ENCODE data around the gene GLI3. TPM values are rescaled to one million over a fixed set of nuclear protein-coding genes. Genes with fewer than 3 reads are reported as not detected.

GLI3 gene
- total and polyA plus RNA-seq, 2 experiments from 2014 or later = 4.0 to 5.2 TPM

DNA sequence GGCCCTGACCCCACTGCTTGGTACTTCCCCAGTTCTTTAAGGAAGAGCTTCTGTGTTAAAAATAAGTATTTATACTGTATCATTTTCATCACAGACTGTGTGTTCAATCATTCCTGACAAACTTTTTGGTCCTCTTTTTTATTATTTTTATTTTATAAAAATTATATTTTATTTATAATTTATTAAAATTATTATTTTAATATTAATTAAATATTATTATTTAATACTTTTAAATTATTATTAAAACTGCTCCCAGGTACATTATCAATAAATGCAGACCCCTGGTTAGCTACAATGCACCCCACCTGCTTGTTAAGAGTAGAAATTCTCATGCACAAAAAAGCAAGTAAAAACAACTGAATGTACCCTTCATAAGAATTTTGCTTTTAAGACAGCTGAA, 172.0 kb downstream of the GLI3 start:
- Histone ChIP-seq H3K9ac (no peak overlapping the region), H3K4me2 (ENCODE audit: unreplicated experiment) (no peak overlapping the region), H3K36me3 (ENCODE audit: low read depth) (no peaks in the 10 kb centered on the region), H3K9me2 (ENCODE audit: insufficient read depth) (no peaks in the 10 kb centered on the region), H3K79me2 (ENCODE audit: insufficient read depth) (no peaks in the 10 kb centered on the region), H2AFZ (no peak overlapping the region), H3K9me3 (ENCODE audit: low read depth) (no peaks in the 10 kb centered on the region), H4K20me1 (ENCODE audit: insufficient read depth) (no peaks in the 10 kb centered on the region), H3K4me1 (ENCODE audit: insufficient read depth) (peaks cover 5% of the 10 kb centered on the region; the same call in 1 of the 2 replicates), H3K27ac (no peak overlapping the region), H3K4me3 (no peak overlapping the region), H3K27me3 (replicated peaks; ENCODE audit: insufficient read depth) (no peaks in the 10 kb centered on the region), H3F3A (ENCODE audit: insufficient read depth) (peaks cover 9% of the 10 kb centered on the region; the same call in 1 of the 2 replicates)
- DNase-seq = no peak
- TF ChIP-seq EZH2phosphoT487 (IDR thresholded peaks at IDR 0.05; ENCODE audit: insufficient read depth, low read depth) (no peak), EZH2 (IDR thresholded peaks at IDR 0.05; ENCODE audit: insufficient read depth, poor library complexity, severe bottlenecking) (no peak)
- in situ Hi-C loops (cut with MboI) = no loop called here

DNA sequence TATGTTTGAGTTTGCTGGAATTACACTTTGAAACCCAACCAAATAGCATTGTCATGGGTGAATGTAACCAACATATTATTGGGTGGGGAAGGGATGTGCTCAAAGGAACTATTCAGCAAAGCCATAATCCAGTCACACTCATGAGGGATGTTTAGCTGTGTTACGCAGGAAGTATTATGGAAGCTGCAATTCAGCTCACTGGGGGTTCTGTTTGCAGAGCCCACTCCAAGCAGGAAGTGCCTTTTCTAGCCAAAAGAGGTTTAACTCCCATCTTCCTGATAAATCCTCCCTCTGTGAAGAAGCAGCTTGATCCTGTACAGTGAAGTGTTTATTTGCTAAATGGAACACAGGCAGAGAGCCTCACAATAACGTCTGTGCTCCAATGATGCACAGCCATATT, 172.5 kb downstream of the GLI3 start:
- no peak overlapping the region for H3K9ac ChIP-seq
- H3K4me1 ChIP-seq (ENCODE audit: insufficient read depth) = peaks cover under 1% of the 10 kb centered on the region; the same call in 1 of the 2 replicates
- no peak overlapping the region for H3K27ac ChIP-seq
- no peaks in the 10 kb centered on the region for H3K36me3 ChIP-seq (ENCODE audit: low read depth)
- no peaks in the 10 kb centered on the region for H4K20me1 ChIP-seq (ENCODE audit: insufficient read depth)
- H3K79me2 ChIP-seq (ENCODE audit: insufficient read depth) = no peaks in the 10 kb centered on the region
- DNase-seq = no peak
- no peak overlapping the region for H3K4me2 ChIP-seq (ENCODE audit: unreplicated experiment)
- no peaks in the 10 kb centered on the region for H3K9me3 ChIP-seq (ENCODE audit: low read depth)
- H3K9me2 ChIP-seq (ENCODE audit: insufficient read depth) = no peaks in the 10 kb centered on the region
- in situ Hi-C loops (cut with MboI) = no loop called here
- H2AFZ ChIP-seq = no peak overlapping the region
- TF ChIP-seq EZH2phosphoT487 (IDR thresholded peaks at IDR 0.05; ENCODE audit: insufficient read depth, low read depth) (no peak), EZH2 (IDR thresholded peaks at IDR 0.05; ENCODE audit: insufficient read depth, poor library complexity, severe bottlenecking) (no peak)
- H3K4me3 ChIP-seq = no peak overlapping the region
- no peaks in the 10 kb centered on the region for H3K27me3 ChIP-seq (replicated peaks; ENCODE audit: insufficient read depth)
- WGBS, 2 experiments (ENCODE audit: low coverage in 1 of 2, low lambda C conversion rate in 2 of 2, missing lambda C conversion rate in 2 of 2) = 87 to 98% methylated on average over 2 of the region's 2 CpGs
- H3F3A ChIP-seq (ENCODE audit: insufficient read depth) = peaks cover 4% of the 10 kb centered on the region; the same call in 1 of the 2 replicates

DNA sequence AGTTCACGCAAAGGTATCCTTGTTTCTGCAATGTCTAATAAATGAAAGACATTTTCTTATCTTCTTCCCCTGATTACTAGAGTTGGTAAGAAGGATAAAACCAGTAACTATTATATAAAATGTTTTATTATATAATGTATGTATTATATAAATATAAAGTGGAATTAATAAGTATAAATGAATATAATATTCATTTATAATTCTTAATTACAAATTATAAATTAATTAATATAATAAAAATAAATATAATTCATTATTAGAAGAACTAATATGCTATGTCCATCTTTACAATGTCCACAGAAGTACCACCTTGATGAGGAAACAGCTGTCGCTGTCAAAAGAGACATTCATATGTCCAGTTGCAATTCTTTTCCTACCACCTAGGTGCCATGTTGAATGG, 177.7 kb downstream of the GLI3 start:
- Histone ChIP-seq H2AFZ (no peak overlapping the region), H3K4me1 (ENCODE audit: insufficient read depth) (no peaks in the 10 kb centered on the region), H3K4me2 (ENCODE audit: unreplicated experiment) (no peak overlapping the region), H3K9me3 (ENCODE audit: low read depth) (no peaks in the 10 kb centered on the region), H3K9ac (no peak overlapping the region), H4K20me1 (ENCODE audit: insufficient read depth) (no peaks in the 10 kb centered on the region), H3K27ac (no peak overlapping the region), H3K4me3 (no peak overlapping the region), H3K79me2 (ENCODE audit: insufficient read depth) (no peaks in the 10 kb centered on the region), H3K36me3 (ENCODE audit: low read depth) (no peaks in the 10 kb centered on the region), H3K27me3 (replicated peaks; ENCODE audit: insufficient read depth) (no peaks in the 10 kb centered on the region), H3F3A (ENCODE audit: insufficient read depth) (no peaks in the 10 kb centered on the region), H3K9me2 (ENCODE audit: insufficient read depth) (no peaks in the 10 kb centered on the region)
- in situ Hi-C loops (cut with MboI) = no loop called here
- no peak for DNase-seq
- TF ChIP-seq EZH2 (IDR thresholded peaks at IDR 0.05; ENCODE audit: insufficient read depth, poor library complexity, severe bottlenecking) (no peak), EZH2phosphoT487 (IDR thresholded peaks at IDR 0.05; ENCODE audit: insufficient read depth, low read depth) (no peak)
- WGBS, 2 experiments (ENCODE audit: low coverage in 1 of 2, low lambda C conversion rate in 2 of 2, missing lambda C conversion rate in 2 of 2) = 78 to 80% methylated on average over 2 of the region's 2 CpGs

DNA sequence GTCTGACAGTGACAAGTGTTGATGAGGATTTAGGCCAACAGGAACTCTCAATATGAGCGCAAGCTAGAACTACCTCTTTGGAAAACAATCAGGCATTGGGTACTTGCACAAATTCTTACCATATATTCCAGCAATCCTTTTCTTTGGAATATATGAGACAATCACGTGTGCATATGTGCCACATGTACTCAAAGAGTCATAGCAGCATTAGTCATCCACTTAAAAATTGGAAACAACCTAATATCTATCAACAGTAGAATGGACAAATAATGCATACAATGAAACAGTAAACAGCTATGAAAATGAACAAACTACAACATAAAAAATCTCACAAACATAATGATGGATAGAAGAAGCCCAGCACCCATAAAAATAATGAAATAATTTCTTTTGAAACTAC, 179.7 kb downstream of the GLI3 start:
- no peaks in the 10 kb centered on the region for H3K9me2 ChIP-seq (ENCODE audit: insufficient read depth)
- H3K27me3 ChIP-seq (replicated peaks; ENCODE audit: insufficient read depth) = no peaks in the 10 kb centered on the region
- no peak overlapping the region for H3K4me3 ChIP-seq
- H3K9me3 ChIP-seq (ENCODE audit: low read depth) = no peaks in the 10 kb centered on the region
- DNase-seq = peak; percentile 31
- no peak overlapping the region for H3K9ac ChIP-seq
- no peaks in the 10 kb centered on the region for H3K79me2 ChIP-seq (ENCODE audit: insufficient read depth)
- H3K27ac ChIP-seq = no peak overlapping the region
- no peaks in the 10 kb centered on the region for H3K36me3 ChIP-seq (ENCODE audit: low read depth)
- WGBS, 2 experiments (ENCODE audit: low coverage in 1 of 2, low lambda C conversion rate in 2 of 2, missing lambda C conversion rate in 2 of 2) = 77 to 78% methylated on average over 2 of the region's 2 CpGs
- TF ChIP-seq EZH2 (IDR thresholded peaks at IDR 0.05; ENCODE audit: insufficient read depth, poor library complexity, severe bottlenecking) (no peak), EZH2phosphoT487 (IDR thresholded peaks at IDR 0.05; ENCODE audit: insufficient read depth, low read depth) (no peak)
- in situ Hi-C loops (cut with MboI) = no loop called here
- H3K4me2 ChIP-seq (ENCODE audit: unreplicated experiment) = no peak overlapping the region
- no peaks in the 10 kb centered on the region for H3K4me1 ChIP-seq (ENCODE audit: insufficient read depth)
- no peaks in the 10 kb centered on the region for H4K20me1 ChIP-seq (ENCODE audit: insufficient read depth)
- H3F3A ChIP-seq (ENCODE audit: insufficient read depth) = no peaks in the 10 kb centered on the region
- no peak overlapping the region for H2AFZ ChIP-seq

DNA sequence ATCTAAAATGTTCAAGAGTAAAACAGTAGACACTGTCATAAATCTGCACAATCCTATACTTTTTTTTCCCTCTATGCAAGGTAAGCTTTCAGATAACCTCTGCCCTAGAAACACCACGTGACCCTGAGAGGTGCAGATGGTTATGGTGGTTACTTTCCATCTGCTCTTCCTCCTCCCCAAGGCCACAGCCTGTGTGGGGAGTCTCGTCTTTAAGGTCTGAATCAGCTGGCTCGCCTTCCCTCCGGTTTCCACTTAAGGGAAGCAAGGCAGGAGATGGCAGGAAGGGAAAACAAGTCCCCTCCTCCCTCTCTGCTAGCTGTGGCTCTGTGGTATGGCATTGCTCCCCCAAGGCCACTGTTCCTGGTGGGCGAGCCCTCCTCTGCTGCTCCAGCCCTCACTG, 181.8 kb downstream of the GLI3 start:
- H3F3A ChIP-seq (ENCODE audit: insufficient read depth) = no peaks in the 10 kb centered on the region
- 94 to 99% methylated on average over 5 of the region's 5 CpGs for WGBS, 2 experiments (ENCODE audit: low coverage in 1 of 2, low lambda C conversion rate in 2 of 2, missing lambda C conversion rate in 2 of 2)
- in situ Hi-C loops (cut with MboI) = no loop called here

More for the DNA sequence above, 181.8 kb downstream of the GLI3 start:
- Histone ChIP-seq H4K20me1 (ENCODE audit: insufficient read depth) (no peaks in the 10 kb centered on the region), H3K27me3 (replicated peaks; ENCODE audit: insufficient read depth) (no peaks in the 10 kb centered on the region), H3K79me2 (ENCODE audit: insufficient read depth) (no peaks in the 10 kb centered on the region), H3K36me3 (ENCODE audit: low read depth) (no peaks in the 10 kb centered on the region), H3K27ac (no peak overlapping the region), H3K4me1 (ENCODE audit: insufficient read depth) (no peaks in the 10 kb centered on the region), H3K9ac (no peak overlapping the region), H3K4me2 (ENCODE audit: unreplicated experiment) (no peak overlapping the region), H2AFZ (no peak overlapping the region), H3K9me2 (ENCODE audit: insufficient read depth) (no peaks in the 10 kb centered on the region), H3K9me3 (ENCODE audit: low read depth) (no peaks in the 10 kb centered on the region), H3K4me3 (no peak overlapping the region)
- no peak for TF ChIP-seq EZH2phosphoT487 (IDR thresholded peaks at IDR 0.05; ENCODE audit: insufficient read depth, low read depth)
- no peak for TF ChIP-seq EZH2 (IDR thresholded peaks at IDR 0.05; ENCODE audit: insufficient read depth, poor library complexity, severe bottlenecking)
- no peak for DNase-seq

Measured in GM23248 (cell line).